Osteoblast (primary cell): ENCODE data around the gene TMEM181. TPM values are rescaled to one million over a fixed set of nuclear protein-coding genes. Genes with fewer than 3 reads are reported as not detected.
"Not testable (repeated sequence)": the region's sequence is repeated elsewhere in the genome, so short reads cannot be mapped to it uniquely, and the experiment has no call there.

Experiments
- DNase-seq: peaks from one replicate; pipeline ENCODE4 v3.0.0; 2011; ENCODE audit warnings: low spot score, mixed read lengths; ENCODE audit not compliant: insufficient read length; ENCODE audit errors: missing footprints
- H2AFZ ChIP-seq: 2 replicates; pipeline ENCODE4 v1.6.0; 2011; ENCODE audit warnings: mild to moderate bottlenecking, low read length
- H3K27ac ChIP-seq: 2 replicates; pipeline ENCODE4 v1.5.1; 2011; ENCODE audit warnings: mild to moderate bottlenecking, low read depth, low read length, moderate library complexity
- H3K27me3 ChIP-seq: 2 replicates; pipeline ENCODE4 v1.6.0; 2012; ENCODE audit warnings: mild to moderate bottlenecking, control low read depth, inconsistent platforms, low read length, moderate library complexity; ENCODE audit not compliant: insufficient read depth
- H3K36me3 ChIP-seq: 2 replicates; pipeline ENCODE4 v1.5.1; 2011; ENCODE audit warnings: mild to moderate bottlenecking, low read length, control low read depth, moderate library complexity; ENCODE audit not compliant: insufficient read depth
- H3K4me1 ChIP-seq: 2 replicates; pipeline ENCODE4 v1.5.1; 2011; ENCODE audit warnings: mild to moderate bottlenecking, low read length, control low read depth, moderate library complexity; ENCODE audit not compliant: insufficient read depth
- H3K4me2 ChIP-seq: 2 replicates; pipeline ENCODE4 v1.6.0; 2011; ENCODE audit warnings: mild to moderate bottlenecking, low read length; ENCODE audit not compliant: insufficient read depth
- H3K4me3 ChIP-seq: fragments of 200-600 bp; sonication (generic); 3 replicates; pipeline ENCODE4 v1.5.1; 2012; ENCODE audit warnings: mild to moderate bottlenecking, low read length, inconsistent platforms; ENCODE audit not compliant: insufficient read depth
- H3K79me2 ChIP-seq: 2 replicates; pipeline ENCODE4 v1.6.0; 2012; ENCODE audit warnings: mild to moderate bottlenecking, low read length, control low read depth, inconsistent platforms; ENCODE audit not compliant: insufficient read depth
- H3K9me3 ChIP-seq: 2 replicates; pipeline ENCODE4 v1.5.1; 2011; ENCODE audit warnings: low read depth, low read length, control low read depth
- H4K20me1 ChIP-seq: 2 replicates; pipeline ENCODE4 v1.6.0; 2012; ENCODE audit warnings: mild to moderate bottlenecking, low read length, control low read depth; ENCODE audit not compliant: insufficient read depth
- total RNA-seq: library from RNA; depleted of rRNA; stranded (reverse); fragments of >200 nt; gene quantifications from 2 replicates; pipeline ENCODE4 v1.2.3, GENCODE V29; 2012
- TF ChIP-seq, protein P1 (sequence below): IDR thresholded peaks from 2 replicates; pipeline ENCODE4 v1.5.1; 2011; ENCODE audit warnings: mild to moderate bottlenecking, low read depth, low read length, moderate library complexity; ENCODE audit errors: extremely low read depth

Gene TMEM181
- total RNA-seq, 1 donor: 43.8 TPM

DNA sequence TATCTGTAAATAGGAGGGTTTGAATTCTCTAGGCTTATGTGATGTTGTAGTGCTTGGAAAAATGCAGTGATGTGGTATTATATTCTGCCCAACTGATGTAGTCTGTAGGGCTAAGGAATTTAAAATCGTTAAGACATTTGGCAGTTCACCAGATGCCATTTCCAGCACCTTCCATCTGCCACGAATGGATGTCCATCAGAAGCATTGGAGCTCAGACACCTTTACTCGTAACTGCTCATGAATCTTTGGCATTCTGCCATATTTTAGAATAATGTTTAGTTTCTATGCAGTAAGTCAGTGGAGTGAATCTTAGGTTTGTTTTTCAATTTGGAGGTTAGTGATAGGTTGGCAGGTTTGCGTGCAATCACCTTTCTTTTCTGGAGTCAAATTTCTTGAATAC is 87.6 kb downstream of the TMEM181 start:
- no peak for DNase-seq

DNA sequence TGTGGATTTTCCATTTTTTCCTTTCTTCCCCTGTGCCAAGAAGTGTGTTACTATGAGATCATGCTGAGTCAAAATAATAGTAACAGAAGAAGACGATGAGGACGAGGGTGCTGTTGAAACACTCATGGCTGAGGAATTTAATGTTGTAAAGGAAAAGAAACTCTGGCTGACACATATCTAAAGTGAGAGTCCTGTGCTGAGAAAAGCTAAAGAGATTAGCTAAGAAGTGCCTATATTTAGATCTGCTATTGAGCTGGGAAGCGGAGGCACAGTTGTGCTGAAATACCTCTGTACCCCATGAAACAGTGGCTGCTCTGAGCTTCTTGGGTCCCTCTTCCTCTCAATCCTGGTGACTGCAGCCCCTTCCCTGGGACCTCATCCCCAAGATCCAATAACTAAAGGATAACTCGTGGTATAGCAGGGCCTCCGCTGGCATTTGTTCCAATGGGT is 88.8 kb downstream of the TMEM181 start:
- H2AFZ ChIP-seq: no peak overlapping the region
- peaks cover 7% of the 10 kb centered on the region for H3K79me2 ChIP-seq
- peaks cover 23% of the 10 kb centered on the region for H3K4me1 ChIP-seq
- peak; percentile 89 for DNase-seq
- H3K4me3 ChIP-seq: peak overlapping the region; percentile 45
- no peaks in the 10 kb centered on the region for H4K20me1 ChIP-seq
- no peaks in the 10 kb centered on the region for H3K36me3 ChIP-seq
- no peaks in the 10 kb centered on the region for H3K27me3 ChIP-seq
- peak overlapping the region; percentile 100 for H3K27ac ChIP-seq
- TF ChIP-seq, protein P1, sequence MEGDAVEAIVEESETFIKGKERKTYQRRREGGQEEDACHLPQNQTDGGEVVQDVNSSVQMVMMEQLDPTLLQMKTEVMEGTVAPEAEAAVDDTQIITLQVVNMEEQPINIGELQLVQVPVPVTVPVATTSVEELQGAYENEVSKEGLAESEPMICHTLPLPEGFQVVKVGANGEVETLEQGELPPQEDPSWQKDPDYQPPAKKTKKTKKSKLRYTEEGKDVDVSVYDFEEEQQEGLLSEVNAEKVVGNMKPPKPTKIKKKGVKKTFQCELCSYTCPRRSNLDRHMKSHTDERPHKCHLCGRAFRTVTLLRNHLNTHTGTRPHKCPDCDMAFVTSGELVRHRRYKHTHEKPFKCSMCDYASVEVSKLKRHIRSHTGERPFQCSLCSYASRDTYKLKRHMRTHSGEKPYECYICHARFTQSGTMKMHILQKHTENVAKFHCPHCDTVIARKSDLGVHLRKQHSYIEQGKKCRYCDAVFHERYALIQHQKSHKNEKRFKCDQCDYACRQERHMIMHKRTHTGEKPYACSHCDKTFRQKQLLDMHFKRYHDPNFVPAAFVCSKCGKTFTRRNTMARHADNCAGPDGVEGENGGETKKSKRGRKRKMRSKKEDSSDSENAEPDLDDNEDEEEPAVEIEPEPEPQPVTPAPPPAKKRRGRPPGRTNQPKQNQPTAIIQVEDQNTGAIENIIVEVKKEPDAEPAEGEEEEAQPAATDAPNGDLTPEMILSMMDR: no peak
- H3K9me3 ChIP-seq: no peaks in the 10 kb centered on the region
- peak overlapping the region; percentile 80 for H3K4me2 ChIP-seq

More for the DNA sequence above, 87.6 kb downstream of the TMEM181 start:
- Histone ChIP-seq H3K36me3 (no peaks in the 10 kb centered on the region), H3K27ac (peak overlapping the region; percentile 18), H3K27me3 (no peaks in the 10 kb centered on the region), H3K4me1 (peaks cover 32% of the 10 kb centered on the region), H2AFZ (no peak overlapping the region), H3K9me3 (no peaks in the 10 kb centered on the region), H4K20me1 (peaks cover 3% of the 10 kb centered on the region), H3K4me2 (no peak overlapping the region), H3K4me3 (no peak overlapping the region), H3K79me2 (peaks cover 16% of the 10 kb centered on the region)
- TF ChIP-seq, protein P1: no peak

DNA sequence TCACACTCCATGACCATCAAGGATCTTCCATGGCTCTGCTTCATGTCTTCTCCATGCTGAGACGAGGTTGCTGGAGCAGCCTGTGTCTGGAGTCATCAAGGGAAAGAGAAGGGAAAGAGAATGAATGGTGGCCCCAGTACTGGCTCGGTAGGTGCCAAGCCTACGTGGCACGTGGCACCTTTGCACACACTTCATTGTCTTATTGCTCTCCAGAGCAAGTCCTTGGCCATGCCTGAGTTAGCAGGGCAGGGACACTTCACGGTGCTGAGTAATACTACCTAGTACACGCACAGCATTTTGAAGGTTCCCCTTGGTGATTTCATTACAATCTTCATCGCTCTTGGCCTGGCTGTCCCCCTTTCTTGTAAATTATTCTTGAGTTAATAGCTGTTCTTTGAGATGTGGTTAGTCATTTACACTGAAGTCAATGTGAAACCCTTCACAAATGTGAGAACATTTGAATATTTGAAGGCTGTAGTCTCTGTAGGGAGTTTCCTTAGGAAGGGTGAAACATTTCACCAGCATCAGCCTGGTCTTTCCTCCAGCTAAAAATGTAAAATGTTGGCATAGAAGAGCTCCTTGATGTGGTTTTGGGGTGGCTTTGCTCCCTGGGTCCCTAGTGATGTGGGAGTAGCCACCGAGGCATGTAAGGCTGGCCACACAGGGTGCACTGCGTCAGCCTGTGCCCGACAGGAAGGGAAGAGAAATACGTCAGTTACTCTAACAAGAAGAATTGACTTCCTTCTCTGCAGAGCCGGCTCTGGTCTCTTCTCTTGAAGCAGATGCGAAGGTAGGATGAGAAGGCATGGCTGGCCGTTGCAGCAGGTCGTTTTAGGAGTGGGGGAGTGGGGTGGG is 89.6 kb downstream of the TMEM181 start, which contains the start of gene SYTL3:
SYTL3 (plus strand) TSS at position 766 of the 855 bp plus-strand sequence. CDS start 13,215 bp downstream, outside the sequence.
- peak within 1 kb of the TSS; percentile 45 for H3K4me3 ChIP-seq
- H3K4me2 ChIP-seq: peak within 1 kb of the TSS; percentile 80
- H3K79me2 ChIP-seq: no peaks in the 10 kb centered on the region
- H2AFZ ChIP-seq: peak within 1 kb of the TSS; percentile 36
- H3K27me3 ChIP-seq: no peaks in the 10 kb centered on the region
- TF ChIP-seq, protein P1: no peak
- H3K4me1 ChIP-seq: peaks cover 30% of the 10 kb centered on the region
- H3K9me3 ChIP-seq: no peaks in the 10 kb centered on the region
- no peaks in the 10 kb centered on the region for H4K20me1 ChIP-seq
- DNase-seq: peak; percentile 73
- no peaks in the 10 kb centered on the region for H3K36me3 ChIP-seq
- H3K27ac ChIP-seq: peak within 1 kb of the TSS; percentile 100

DNA sequence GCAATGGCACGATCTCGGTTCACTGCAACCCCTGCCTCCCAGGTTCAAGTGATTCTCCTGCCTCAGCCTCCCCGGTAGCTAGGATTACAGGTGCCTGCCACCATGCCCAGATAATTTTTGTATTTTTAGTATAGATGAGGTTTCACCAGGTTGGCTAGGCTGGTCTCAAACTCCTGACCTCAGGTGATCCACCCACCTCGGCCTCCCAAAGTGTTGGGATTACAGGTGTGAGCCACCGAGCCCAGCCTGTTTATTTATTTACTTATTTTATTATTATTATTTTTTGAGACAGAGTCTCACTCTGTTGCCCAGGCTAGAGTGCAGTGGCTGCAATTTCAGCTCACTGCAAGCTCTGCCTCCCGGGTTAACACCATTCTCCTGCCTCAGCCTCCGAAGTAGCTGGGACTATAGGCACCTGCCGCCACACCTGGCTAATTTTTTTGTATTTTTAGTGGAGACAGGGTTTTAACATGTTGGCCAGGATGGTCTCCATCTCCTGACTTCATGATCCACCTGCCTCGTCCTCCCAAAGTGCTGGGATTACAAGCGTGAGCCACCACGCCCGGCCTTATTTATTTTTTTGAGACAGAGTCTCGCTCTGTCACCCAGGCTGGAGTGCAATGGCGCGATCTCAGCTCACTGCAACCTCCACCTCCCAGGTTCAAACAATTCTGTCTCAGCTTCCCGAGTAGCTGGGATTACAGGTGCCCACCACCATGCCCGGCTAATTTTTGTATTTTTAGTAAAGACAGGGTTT is 92.3 kb downstream of the TMEM181 start:
- not testable (repeated sequence) for H3K27ac ChIP-seq, H2AFZ ChIP-seq, DNase-seq, H3K4me3 ChIP-seq, H3K27me3 ChIP-seq, H3K9me3 ChIP-seq, H3K36me3 ChIP-seq, H3K4me2 ChIP-seq, H4K20me1 ChIP-seq, H3K79me2 ChIP-seq
- peaks cover 46% of the 10 kb centered on the region for H3K4me1 ChIP-seq
